ENCODE data around the gene NTHL1. TPM values are rescaled to one million over a fixed set of nuclear protein-coding genes. Genes with fewer than 3 reads are reported as not detected.

The NTHL1 gene
- total and polyA plus RNA-seq, 9 of the 15 experiments (the other 6 are each of a cell fraction or from before 2014, with no cell fraction given) = 1.1 to 58.8 (median 17.6) TPM

- Histone ChIP-seq H3K79me2 (ENCODE audit: control insufficient read depth, insufficient read depth, low read length) (no peaks in the 10 kb centered on the region), H3K4me3 (no peak overlapping the region), H4K20me1 (replicated peaks; ENCODE audit: control insufficient read depth, insufficient read depth, low read length) (no peaks in the 10 kb centered on the region), H3K4me2 (ENCODE audit: insufficient read depth, low read length) (no peak overlapping the region), H3K9me1 (ENCODE audit: control insufficient read depth, insufficient read depth, low read length) (no peaks in the 10 kb centered on the region), H3K9me3 (replicated peaks; ENCODE audit: control insufficient read depth, insufficient read depth, low read depth, low read length) (no peaks in the 10 kb centered on the region), H3K4me1 (replicated peaks in 1 of 2; ENCODE audit: control insufficient read depth in 2 of 2, insufficient read depth in 2 of 2, low read length in 2 of 2) (peaks cover 0 to 17% of the 10 kb centered on the region in 2 experiments; a peak in 2 of 5 replicates), H3K27ac (ENCODE audit: extremely low read depth, low read depth, low read length) (no peak overlapping the region), H2AFZ (ENCODE audit: low read depth, low read length) (no peak overlapping the region), H3K9ac (ENCODE audit: insufficient read depth in 1 of 2, low read depth in 2 of 2, low read length in 2 of 2) (no peak overlapping the region; a peak in 1 of 4 replicates), H3K36me3 (ENCODE audit: control insufficient read depth, insufficient read depth, low read length) (peaks cover 51% of the 10 kb centered on the region; the same call in 1 of the 3 replicates), H3K27me3 (ENCODE audit: control insufficient read depth in 2 of 2, insufficient read depth in 2 of 2, low read length in 2 of 2) (no peaks in the 10 kb centered on the region)
- in situ Hi-C loops (cut with MboI) (no loop called here), intact Hi-C loops (cut with micrococcal nuclease) (no loop called here)
- no peak for TF ChIP-seq RBM34 (IDR thresholded peaks at IDR 0.05; ENCODE audit: borderline replicate concordance, insufficient read depth, low read length)
- no peak for TF ChIP-seq THAP12 (CRISPR knock-in tag; IDR thresholded peaks at IDR 0.05)
- TF ChIP-seq, protein P1, sequence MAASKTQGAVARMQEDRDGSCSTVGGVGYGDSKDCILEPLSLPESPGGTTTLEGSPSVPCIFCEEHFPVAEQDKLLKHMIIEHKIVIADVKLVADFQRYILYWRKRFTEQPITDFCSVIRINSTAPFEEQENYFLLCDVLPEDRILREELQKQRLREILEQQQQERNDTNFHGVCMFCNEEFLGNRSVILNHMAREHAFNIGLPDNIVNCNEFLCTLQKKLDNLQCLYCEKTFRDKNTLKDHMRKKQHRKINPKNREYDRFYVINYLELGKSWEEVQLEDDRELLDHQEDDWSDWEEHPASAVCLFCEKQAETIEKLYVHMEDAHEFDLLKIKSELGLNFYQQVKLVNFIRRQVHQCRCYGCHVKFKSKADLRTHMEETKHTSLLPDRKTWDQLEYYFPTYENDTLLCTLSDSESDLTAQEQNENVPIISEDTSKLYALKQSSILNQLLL (CRISPR knock-in tag; IDR thresholded peaks at IDR 0.05; ENCODE audit: borderline replicate concordance) = no peak
- no peak for TF ChIP-seq MYC (IDR thresholded peaks at IDR 0.05; ENCODE audit: low read depth, low read length)
- TF ChIP-seq MYC (CRISPR knock-in tag; IDR thresholded peaks at IDR 0.05; ENCODE audit: borderline replicate concordance, low read depth) = no peak
- no peak for TF ChIP-seq RCOR1 (IDR thresholded peaks at IDR 0.05; ENCODE audit: borderline replicate concordance in 1 of 2, low read depth in 2 of 2, low read length in 2 of 2)
- TF ChIP-seq ZNF121 (CRISPR knock-in tag; conservative IDR thresholded peaks at IDR 0.05) = no peak
- TF ChIP-seq, protein P2, sequence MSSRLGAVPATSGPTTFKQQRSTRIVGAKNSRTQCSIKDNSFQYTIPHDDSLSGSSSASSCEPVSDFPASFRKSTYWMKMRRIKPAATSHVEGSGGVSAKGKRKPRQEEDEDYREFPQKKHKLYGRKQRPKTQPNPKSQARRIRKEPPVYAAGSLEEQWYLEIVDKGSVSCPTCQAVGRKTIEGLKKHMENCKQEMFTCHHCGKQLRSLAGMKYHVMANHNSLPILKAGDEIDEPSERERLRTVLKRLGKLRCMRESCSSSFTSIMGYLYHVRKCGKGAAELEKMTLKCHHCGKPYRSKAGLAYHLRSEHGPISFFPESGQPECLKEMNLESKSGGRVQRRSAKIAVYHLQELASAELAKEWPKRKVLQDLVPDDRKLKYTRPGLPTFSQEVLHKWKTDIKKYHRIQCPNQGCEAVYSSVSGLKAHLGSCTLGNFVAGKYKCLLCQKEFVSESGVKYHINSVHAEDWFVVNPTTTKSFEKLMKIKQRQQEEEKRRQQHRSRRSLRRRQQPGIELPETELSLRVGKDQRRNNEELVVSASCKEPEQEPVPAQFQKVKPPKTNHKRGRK (tag; IDR thresholded peaks at IDR 0.05) = no peak
- 97% methylated on average over 19 of the region's 24 CpGs for WGBS (ENCODE audit: insufficient coverage, low coverage, missing lambda C conversion rate)
- ChIA-PET CTCF (ENCODE audit: low intra/inter-chr PET ratio) (no interaction called here), POLR2A (interaction anchor here (0.6 kb wide), 1 partner anchor 80 kb away, joined by 3 read pairs; no protein-coding TSS in a partner anchor)
- ATAC-seq = no peak
- DNase-seq (ENCODE audit: extremely low read depth in 1 of 4, low spot score in 3 of 4) = no peak
- no TSS peak for BruUV-seq (replicated peaks)
- FAIRE-seq = no peak
Observed at GRCh38 chr16:2075631-2076030, 28.0 kb upstream of the NTHL1 start.

Measured in K562 (cell line).